Stimulated activated CD4-positive, alpha-beta T cell treated with anti-CD3 and anti-CD28 coated beads, Interleukin-2, amount 100 ng/mL, for 48 hours (primary cell): Measurements from ENCODE around the gene BICDL2.

Source experiments
- DNase-seq, 2 donors: peaks; one replicate each; pipeline ENCODE4 v3.0.0-alpha.2; 2020

BICDL2 gene

GRCh38 chr16:2980227-2981176 is 56.2 kb downstream of the BICDL2 start, which contains the start of gene PKMYT1:
TSS of gene PKMYT1 (minus strand) at chr16:2980446. CDS start at chr16:2979657, 789 bp downstream.
- peak; percentile 96 to 98 for DNase-seq

- DNase-seq = no peak
Observed at GRCh38 chr16:2979669-2980226, 57.0 kb downstream of the BICDL2 start.
